Lung (tissue), 12 donors: ENCODE results near the gene DDX28. TPM values are rescaled to one million over a fixed set of nuclear protein-coding genes. Genes with fewer than 3 reads are reported as not detected.
A peak's percentile ranks its signal among the peaks of the same experiment; 100 is the strongest.

ENCODE experiments used
- ATAC-seq: fragments of 200-7000 bp; cut with Tn5 transposase; one replicate; pipeline ENCODE4 v1.9.1; 2020; ENCODE audit warnings: moderate number of reproducible peaks; ENCODE audit not compliant: insufficient read depth, low FRiP score
- DNase-seq, 3 donors: peaks; one replicate each; pipeline ENCODE4 v3.0.0-alpha.2; 2013 to 2017
- H3K27ac ChIP-seq, 2 donors: one replicate each; pipeline ENCODE4 v1.5.1; 2013; ENCODE audit warnings: mild to moderate bottlenecking in 2 of 2, moderate library complexity in 2 of 2, control low read depth in 1 of 2, inconsistent platforms in 1 of 2, low read depth in 1 of 2, low read length in 1 of 2
- H3K27me3 ChIP-seq, 3 donors: one replicate each; pipeline ENCODE4 v1.5.1; 2013; ENCODE audit warnings: low read length in 2 of 3; ENCODE audit not compliant: control insufficient read depth in 3 of 3, insufficient read depth in 3 of 3
- H3K36me3 ChIP-seq, 4 donors: one replicate each; pipeline ENCODE4 v1.5.1; 2013; ENCODE audit warnings: low read length in 4 of 4, mild to moderate bottlenecking in 1 of 4, moderate library complexity in 1 of 4; ENCODE audit not compliant: control insufficient read depth in 4 of 4, insufficient read depth in 4 of 4
- H3K4me1 ChIP-seq, 5 donors: one replicate each; pipeline ENCODE4 v1.5.1; 2013; ENCODE audit warnings: low read length in 5 of 5, mild to moderate bottlenecking in 2 of 5, moderate library complexity in 1 of 5; ENCODE audit not compliant: control insufficient read depth in 5 of 5, insufficient read depth in 5 of 5
- H3K4me3 ChIP-seq: one replicate; pipeline ENCODE4 v1.5.1; 2013; ENCODE audit warnings: mild to moderate bottlenecking, control low read depth, moderate library complexity
- H3K9ac ChIP-seq, 2 donors: one replicate each; pipeline ENCODE4 v1.5.1; 2013; ENCODE audit warnings: low read length in 2 of 2, control low read depth in 1 of 2; ENCODE audit not compliant: insufficient read depth in 1 of 2
- H3K9me3 ChIP-seq, 4 donors: one replicate each; pipeline ENCODE4 v1.5.1; 2013; ENCODE audit warnings: low read length in 3 of 4, mild to moderate bottlenecking in 1 of 4, moderate library complexity in 1 of 4; ENCODE audit not compliant: control insufficient read depth in 4 of 4, insufficient read depth in 3 of 4
- WGBS, 2 donors: extraction: QIAGEN DNeasy Blood & Tissue Kit; methylation state at CpG; one replicate each; pipeline ENCODE4 v1.1.7; 2013; 5-methylcytosine and 5-hydroxymethylcytosine counted together
- polyA plus RNA-seq, 2 donors: library from polyadenylated mRNA; stranded (reverse); fragments of 200-250 nt; gene quantifications; one replicate each; pipeline ENCODE4 v1.2.1, GENCODE V29; 2013
- total RNA-seq, 2 donors: library from RNA; depleted of rRNA in 1 of 2; stranded (reverse); fragments of >200 nt in 1 of 2; gene quantifications; one replicate each; pipeline ENCODE4 v1.2.1, GENCODE V29; 2014 to 2021
- TF ChIP-seq, protein P1 (sequence below): IDR thresholded peaks from 2 replicates; pipeline ENCODE4 v1.5.1; 2012; ENCODE audit warnings: mild to moderate bottlenecking; ENCODE audit errors: control extremely low read depth, extremely low read depth
- donor health status: control.
- donor health status: control.
- donor health status: Bipolar disorder and iron deficiency.
- donor health status: healthy.
- donor health status: DM: yes; HTN: yes; CAD: no.

DDX28 gene
- total and polyA plus RNA-seq, 4 donors = 6.6 to 14.5 (median 11.0) TPM

- TF ChIP-seq, protein P1, sequence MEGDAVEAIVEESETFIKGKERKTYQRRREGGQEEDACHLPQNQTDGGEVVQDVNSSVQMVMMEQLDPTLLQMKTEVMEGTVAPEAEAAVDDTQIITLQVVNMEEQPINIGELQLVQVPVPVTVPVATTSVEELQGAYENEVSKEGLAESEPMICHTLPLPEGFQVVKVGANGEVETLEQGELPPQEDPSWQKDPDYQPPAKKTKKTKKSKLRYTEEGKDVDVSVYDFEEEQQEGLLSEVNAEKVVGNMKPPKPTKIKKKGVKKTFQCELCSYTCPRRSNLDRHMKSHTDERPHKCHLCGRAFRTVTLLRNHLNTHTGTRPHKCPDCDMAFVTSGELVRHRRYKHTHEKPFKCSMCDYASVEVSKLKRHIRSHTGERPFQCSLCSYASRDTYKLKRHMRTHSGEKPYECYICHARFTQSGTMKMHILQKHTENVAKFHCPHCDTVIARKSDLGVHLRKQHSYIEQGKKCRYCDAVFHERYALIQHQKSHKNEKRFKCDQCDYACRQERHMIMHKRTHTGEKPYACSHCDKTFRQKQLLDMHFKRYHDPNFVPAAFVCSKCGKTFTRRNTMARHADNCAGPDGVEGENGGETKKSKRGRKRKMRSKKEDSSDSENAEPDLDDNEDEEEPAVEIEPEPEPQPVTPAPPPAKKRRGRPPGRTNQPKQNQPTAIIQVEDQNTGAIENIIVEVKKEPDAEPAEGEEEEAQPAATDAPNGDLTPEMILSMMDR = no peak
- H3K27me3 ChIP-seq = no peaks in the 10 kb centered on the region
- H3K4me1 ChIP-seq = peaks cover 0 to 7% (median 0%) of the 10 kb centered on the region in 5 donors
- H3K36me3 ChIP-seq = no peaks in the 10 kb centered on the region
- no peak overlapping the region for H3K9ac ChIP-seq
- no peaks in the 10 kb centered on the region for H3K9me3 ChIP-seq
- WGBS, 2 donors = 60 to 65% methylated on average over 11 of the region's 11 CpGs
- DNase-seq (peak in 1 of 3 donors; percentile 41), ATAC-seq (no peak)
- no peak overlapping the region for H3K4me3 ChIP-seq
- H3K27ac ChIP-seq = peak overlapping the region in 1 of 2 donors; percentile 23
Observed at GRCh38 chr16:67987460-67988160, 35.4 kb downstream of the DDX28 start.

DNA sequence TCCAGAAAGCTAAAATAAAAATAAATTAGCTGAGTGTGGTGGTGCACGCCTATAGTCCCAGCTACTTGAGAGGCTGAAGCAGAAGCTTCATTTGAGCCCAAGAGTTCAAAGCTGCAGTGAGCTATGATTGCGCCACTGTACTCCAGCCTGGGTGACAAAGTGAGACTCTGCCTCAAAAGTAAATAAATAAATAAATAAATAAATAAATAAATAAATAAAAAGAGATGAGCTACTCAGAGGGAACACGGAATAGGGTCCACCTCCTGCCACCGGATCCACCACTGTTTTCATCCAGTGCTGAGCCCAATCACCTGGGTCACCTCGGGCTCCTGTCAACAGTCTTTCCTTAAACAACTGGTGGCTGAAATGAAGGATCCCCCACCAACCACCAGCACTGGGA lies 36.1 kb downstream of the DDX28 start:
- ATAC-seq = no peak
- H3K27me3 ChIP-seq = no peaks in the 10 kb centered on the region
- no peaks in the 10 kb centered on the region for H3K9me3 ChIP-seq
- DNase-seq = no peak
- no peak overlapping the region for H3K9ac ChIP-seq
- H3K4me3 ChIP-seq = no peak overlapping the region
- peaks cover 0 to 7% (median 0%) of the 10 kb centered on the region in 5 donors for H3K4me1 ChIP-seq
- WGBS, 2 donors = 84 to 89% methylated on average over 5 of the region's 5 CpGs
- H3K27ac ChIP-seq = no peak overlapping the region
- H3K36me3 ChIP-seq = no peaks in the 10 kb centered on the region
- TF ChIP-seq, protein P1 = no peak

GRCh38 chr16:67982011-67982696 lies 40.9 kb downstream of the DDX28 start:
- ATAC-seq = no peak

More at GRCh38 chr16:67982011-67982696, 40.9 kb downstream of the DDX28 start:
- no peak overlapping the region for H3K4me3 ChIP-seq
- peaks cover 0 to 5% (median 0%) of the 10 kb centered on the region in 5 donors for H3K4me1 ChIP-seq
- no peak for DNase-seq
- TF ChIP-seq, protein P1 = no peak
- H3K9ac ChIP-seq = no peak overlapping the region
- no peaks in the 10 kb centered on the region for H3K9me3 ChIP-seq
- H3K27me3 ChIP-seq = no peaks in the 10 kb centered on the region
- no peaks in the 10 kb centered on the region for H3K36me3 ChIP-seq
- 96% methylated on average over 47 to 49 of the region's 49 CpGs for WGBS, 2 donors
- no peak overlapping the region for H3K27ac ChIP-seq
